GM18508 (cell line): ENCODE measurements around the gene ALDH8A1.

Source experiments
- ATAC-seq: cut with Tn5 transposase; IDR thresholded peaks from one replicate; pipeline ENCODE4 v1.9.1; 2021; ENCODE audit warnings: moderate number of reproducible peaks; ENCODE audit not compliant: insufficient read depth, unreplicated experiment

ALDH8A1 gene

GRCh38 chr6:134954272-134955000, 4.5 kb upstream of the ALDH8A1 start:
- ATAC-seq, result no peak

GRCh38 chr6:134951494-134952263, 1.8 kb upstream of the ALDH8A1 start:
- no peak for ATAC-seq

- no peak for ATAC-seq
Observed at GRCh38 chr6:134950482-134950881, 581 bp upstream of the ALDH8A1 start.

GRCh38 chr6:134948691-134949090, 1.2 kb downstream of the ALDH8A1 start:
- ATAC-seq, result no peak

GRCh38 chr6:134948142-134948541, 1.8 kb downstream of the ALDH8A1 start:
- ATAC-seq, result no peak

GRCh38 chr6:134945045-134945444, 4.9 kb downstream of the ALDH8A1 start:
- no peak for ATAC-seq

- no peak for ATAC-seq
Observed at GRCh38 chr6:134943522-134944111, 6.3 kb downstream of the ALDH8A1 start.

- ATAC-seq, result no peak
Observed at GRCh38 chr6:134938896-134939295, 11.0 kb downstream of the ALDH8A1 start.

- ATAC-seq, result no peak
Observed at GRCh38 chr6:134937426-134937825, 12.5 kb downstream of the ALDH8A1 start.

- ATAC-seq, result no peak
Observed at GRCh38 chr6:134936931-134937330, 13.0 kb downstream of the ALDH8A1 start.

- no peak for ATAC-seq
Observed at GRCh38 chr6:134936476-134936875, 13.4 kb downstream of the ALDH8A1 start.

- no peak for ATAC-seq
Observed at GRCh38 chr6:134934793-134935485, 15.0 kb downstream of the ALDH8A1 start.

GRCh38 chr6:134932535-134933470, 17.1 kb downstream of the ALDH8A1 start:
- no peak for ATAC-seq

GRCh38 chr6:134932098-134932497, 17.8 kb downstream of the ALDH8A1 start:
- no peak for ATAC-seq

- no peak for ATAC-seq
Observed at GRCh38 chr6:134930463-134930862, 19.4 kb downstream of the ALDH8A1 start.

- no peak for ATAC-seq
Observed at GRCh38 chr6:134928151-134928900, 21.6 kb downstream of the ALDH8A1 start.

GRCh38 chr6:134925800-134926199, 24.1 kb downstream of the ALDH8A1 start:
- ATAC-seq, result no peak

GRCh38 chr6:134921721-134922261, 28.1 kb downstream of the ALDH8A1 start:
- ATAC-seq, result no peak

GRCh38 chr6:134921276-134921675, 28.6 kb downstream of the ALDH8A1 start:
- ATAC-seq, result no peak
